ENCODE measurements around the gene ATAD3B.

Gene ATAD3B

DNA sequence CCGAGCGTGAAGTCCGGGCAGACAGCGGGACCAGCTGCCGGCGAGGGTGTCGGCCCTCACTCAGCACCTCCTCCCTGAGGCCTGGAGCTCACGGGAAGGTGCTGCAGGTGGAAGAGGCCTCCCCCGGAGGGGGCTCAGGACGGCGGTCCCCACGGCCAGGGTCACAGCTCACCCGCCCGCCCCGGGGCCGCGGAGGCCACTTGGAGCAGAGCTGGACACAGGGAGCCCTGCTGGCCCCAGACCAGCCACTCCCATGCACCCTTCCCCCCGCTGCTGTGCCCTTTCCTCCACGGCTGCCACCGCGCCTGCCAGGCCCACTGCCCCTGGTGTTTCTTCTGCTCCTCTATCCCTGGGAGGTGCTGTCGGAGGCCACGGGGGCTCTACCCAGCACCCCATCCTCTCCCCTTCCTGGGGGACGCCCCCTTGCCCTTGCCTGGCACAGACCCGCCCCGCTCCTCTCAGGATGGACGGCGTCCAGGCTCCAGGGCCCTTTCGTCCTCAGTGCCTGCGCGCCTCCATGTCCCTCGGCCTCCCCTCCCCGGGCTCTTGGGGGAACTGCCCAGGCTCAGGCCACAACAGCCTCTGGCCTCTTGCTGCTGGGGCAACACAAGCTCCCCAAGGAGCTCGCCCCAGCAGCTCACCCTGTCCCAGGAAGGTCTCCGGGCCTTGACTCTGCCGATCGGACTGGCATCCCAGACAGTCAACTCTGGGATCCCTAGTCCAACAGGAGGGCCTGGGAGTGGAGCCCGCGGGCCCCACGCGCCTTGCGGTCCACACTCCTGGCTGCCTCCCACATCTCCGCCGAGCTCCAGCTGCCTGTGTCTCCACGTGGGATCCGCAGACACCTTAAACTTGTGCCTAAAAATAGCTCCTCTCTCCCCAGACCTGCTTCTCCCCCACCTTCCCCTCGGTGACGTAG, 64.7 kb downstream of the ATAD3B start:
- no peak for DNase-seq

DNA sequence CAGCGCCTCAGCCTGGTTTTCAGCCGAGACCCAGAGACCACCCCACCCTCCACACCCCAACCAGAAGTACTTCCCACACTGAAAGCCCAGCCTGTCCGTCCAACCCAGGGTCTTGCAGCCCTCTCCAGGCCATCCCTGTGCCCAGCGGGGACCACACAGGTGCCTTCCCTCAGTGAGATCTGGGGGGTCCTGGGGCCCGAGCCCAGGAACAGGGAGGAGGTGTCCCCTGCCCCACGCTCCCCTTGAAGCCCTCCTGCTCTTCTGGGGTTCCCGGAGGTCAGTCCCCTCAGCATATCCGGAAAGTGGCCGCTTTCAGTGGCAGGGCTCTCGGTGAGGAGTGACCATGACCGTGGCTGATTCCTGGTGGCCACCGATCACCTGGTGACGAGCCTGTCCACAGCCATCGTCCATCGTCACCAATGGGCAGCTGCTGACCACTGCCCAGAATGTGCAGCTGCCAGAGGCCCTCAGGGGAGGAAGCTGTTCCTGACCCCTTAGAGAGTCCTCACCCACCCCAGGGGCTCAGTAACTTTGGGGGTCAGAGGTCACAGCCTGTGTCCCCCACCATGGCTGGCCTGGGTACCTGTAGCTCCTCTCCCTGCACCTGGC, 65.5 kb downstream of the ATAD3B start:
- DNase-seq = no peak

DNA sequence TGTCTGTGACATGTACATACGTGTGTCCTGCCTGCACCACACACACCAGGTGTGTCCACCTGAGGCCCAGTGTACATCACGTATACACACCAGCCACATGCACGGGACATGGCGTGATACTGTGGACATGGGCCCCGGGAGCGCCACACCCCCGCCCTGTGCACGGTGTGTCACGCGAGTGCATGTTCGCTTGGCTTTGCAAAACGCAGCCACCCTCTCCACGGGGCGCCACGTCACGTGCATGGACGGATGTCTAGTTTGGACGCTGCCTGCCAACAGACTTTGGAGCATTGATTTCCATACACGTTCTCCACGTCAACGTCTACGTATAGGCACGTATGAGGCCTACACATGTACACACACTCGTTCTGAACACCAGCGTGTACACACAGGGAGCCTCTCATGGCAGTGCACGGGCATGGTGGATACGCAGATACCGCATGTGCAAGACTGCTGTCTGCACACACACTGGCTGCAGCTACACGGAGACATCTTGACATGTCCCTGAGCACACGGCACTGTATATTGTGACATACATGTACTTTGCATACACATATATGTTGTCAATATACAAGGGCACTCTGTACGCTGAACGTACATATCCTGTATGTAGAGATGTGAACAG, 66.2 kb downstream of the ATAD3B start:
- DNase-seq = no peak

DNA sequence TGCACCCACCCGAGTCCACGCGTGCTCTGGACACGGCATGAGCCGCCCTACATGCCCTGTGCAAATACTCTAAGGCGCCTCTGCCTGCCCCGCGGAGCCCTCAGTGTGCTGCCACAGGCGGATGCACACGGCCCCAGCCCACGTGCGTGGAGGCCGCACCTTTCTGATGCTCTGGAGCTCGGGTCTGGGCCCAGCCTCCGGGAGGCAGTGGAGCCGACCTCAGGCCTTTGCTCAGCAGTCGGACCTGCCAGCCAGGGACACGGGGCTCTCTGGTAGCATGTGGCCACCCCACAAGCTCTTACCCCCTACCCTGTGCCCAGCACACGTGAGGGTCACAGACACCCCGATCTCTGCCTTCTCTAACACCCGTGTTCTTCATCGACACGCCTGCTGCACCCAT, 66.8 kb downstream of the ATAD3B start:
- no peak for DNase-seq

DNA sequence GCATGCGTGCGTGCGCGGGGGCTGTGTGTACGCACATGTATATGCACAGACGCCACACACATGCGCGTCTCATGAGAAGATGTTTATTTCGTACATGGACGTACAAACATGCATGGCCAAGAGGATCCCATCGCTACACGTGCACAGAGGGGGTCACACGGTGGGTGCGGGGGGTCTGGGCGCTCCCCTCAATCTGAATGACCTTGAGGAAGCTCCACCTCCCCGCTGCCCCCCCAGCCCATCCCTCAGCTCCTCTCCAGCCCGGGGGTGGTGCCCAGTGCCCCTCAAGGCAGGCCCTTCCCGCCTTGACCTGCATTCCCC, 67.4 kb downstream of the ATAD3B start:
- no peak for DNase-seq

DNA sequence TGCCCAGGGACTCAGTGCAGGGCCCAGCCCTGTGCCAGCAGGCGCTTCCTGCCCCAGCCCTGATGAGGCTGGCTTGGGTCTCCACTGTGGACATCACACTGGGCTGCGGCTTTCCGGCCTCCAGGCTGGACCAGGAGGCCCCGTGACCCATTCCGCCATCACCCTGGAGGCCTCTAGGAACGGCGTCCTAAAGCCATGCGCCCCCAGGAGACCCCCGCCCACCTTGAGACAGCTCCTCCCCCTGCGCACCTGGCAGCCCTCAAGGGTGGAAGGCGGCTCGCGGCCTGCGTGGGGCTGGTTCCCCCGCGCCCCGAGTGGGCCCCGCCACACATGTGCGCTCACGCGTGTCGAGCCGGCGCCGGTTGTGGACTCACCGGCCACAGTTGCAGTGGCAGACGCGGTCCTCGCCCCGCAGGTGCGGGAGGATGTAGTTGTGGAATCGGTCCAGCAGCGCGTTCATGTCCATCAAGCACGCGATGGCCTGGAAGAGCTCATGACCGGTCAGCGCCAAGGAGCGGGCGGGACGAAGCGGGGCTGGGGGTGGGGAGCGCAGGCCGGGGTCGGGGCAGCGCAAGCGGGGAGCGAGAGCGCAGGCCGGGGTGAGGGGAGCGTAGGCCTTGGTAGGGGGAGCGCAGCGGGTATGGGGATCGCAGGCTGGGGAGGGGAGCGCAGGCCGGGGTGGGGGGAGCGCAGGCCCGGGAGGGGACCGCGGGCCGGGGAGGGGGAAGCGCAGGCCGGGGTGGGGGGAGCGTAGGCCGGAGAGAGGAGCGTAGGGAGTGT, 67.9 kb downstream of the ATAD3B start:
- no peak for DNase-seq

DNA sequence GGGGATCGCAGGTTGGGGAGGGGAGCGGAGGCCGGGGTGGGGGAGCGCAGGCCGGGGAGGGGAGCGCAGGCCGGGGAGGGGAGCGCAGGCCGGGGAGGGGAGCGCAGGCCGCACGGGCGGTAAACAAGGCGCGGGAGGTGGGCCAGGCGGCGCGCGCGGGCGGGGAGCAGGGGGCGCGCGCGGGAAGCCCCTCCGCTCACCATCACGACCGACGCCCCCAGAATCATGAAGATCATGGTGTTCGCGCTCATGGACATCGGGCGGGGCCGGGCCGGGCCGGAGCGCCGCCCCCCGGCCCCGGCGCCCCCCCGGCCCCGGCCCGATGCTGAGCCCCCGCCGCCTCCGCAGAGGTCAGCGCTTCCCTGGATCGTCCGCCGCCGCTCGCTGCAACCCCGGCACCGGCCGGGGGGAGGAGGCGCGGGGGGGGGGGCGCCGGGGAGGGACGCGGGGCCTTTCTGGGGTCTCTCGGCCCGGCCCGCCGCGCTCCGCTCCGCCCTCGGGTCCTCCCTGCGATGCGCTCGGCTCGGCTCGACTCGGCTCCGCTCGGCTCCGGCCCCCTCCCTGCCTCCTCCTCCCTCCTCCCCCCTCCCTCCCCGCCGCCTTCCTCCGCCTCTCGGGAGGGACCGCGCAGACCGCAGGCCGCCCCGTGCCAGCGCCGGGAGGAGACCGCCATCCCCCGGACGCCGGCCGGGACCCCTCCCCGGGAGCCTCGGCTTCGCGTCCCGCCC, 68.7 kb downstream of the ATAD3B start, which contains the start of gene TMEM240:
Gene TMEM240, minus strand, starts transcription at position 535 of the 728 bp plus-strand sequence. Its CDS starts 278 bp downstream, at position 257.
- no peak for DNase-seq

DNA sequence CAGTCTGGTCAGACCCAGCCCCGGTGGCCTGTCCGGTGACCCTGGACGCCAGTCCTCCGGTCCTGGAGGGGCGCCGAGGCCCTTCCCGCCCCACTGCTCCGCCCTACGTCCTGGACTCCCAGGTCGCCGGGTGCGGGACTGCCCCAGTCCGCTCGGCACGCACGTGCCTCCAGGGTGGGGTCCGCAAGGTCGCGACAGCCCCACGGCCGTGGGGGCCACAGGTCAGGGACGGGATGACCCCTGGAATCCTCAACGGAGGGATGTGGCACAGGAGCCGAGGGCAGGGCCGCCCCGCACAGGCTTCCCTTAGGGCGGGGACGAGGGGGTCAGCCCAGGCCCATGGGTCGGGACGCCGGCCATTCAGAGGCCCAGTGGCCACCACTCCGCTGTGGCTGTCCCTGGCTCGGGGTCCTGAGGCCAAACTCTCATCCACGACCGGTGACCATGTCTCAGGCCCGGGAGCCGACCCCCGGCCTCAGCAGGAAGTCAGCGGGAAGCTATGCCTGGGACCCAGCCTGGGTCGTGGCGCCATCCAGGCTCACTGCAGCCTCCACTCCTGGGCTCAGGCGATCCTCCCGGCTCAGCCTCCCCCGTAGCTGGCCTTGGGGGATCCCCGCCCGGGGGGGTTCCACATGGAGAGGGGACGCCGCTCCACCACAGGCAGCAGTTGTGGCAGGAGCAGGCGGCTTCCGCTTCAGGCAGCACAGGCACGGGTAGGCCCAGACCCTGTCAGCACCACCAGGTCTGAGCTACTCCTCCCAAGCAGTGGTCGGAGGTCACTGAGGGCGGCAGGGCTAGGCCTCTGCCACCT, 69.5 kb downstream of the ATAD3B start:
- no peak for DNase-seq

DNA sequence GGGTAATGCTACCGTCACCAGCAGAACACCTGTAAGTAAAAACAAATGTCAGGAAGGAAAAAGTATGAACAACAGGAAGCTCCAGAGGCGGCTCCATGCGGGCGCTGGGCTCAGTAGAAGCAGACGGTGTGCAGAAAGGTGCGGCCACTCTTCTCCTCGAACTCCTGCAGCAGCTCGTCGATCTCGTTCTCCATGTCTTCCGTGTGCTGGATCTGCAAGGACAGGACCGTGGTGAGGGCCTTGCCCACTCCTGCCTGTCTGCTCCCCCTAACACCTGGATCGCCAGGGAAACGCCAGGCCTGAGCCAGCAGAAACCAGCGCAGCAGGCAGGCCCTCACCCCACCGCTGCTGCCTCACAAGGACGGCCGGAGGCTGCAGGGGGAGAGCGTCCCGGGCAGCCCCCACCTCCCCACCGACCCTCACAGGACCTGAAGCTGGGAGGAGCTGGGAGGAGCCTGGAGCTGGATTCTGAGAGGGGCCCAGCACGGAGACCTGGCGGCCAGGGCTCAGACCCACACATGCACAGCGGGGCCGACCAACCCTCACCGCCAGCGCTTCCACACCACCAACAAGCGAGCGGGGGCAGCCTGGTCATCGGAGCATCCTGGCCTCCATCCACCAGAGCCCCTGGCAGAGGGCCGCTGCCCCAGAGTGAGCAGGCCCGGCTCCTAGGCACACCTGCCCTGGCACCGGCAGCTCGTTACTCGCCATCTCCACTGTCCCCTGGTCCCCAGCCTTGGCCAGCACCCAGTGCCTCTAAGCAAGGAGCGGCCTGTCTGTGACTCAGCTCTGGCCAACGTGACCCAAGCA, 70.6 kb downstream of the ATAD3B start:
- no peak for DNase-seq

DNA sequence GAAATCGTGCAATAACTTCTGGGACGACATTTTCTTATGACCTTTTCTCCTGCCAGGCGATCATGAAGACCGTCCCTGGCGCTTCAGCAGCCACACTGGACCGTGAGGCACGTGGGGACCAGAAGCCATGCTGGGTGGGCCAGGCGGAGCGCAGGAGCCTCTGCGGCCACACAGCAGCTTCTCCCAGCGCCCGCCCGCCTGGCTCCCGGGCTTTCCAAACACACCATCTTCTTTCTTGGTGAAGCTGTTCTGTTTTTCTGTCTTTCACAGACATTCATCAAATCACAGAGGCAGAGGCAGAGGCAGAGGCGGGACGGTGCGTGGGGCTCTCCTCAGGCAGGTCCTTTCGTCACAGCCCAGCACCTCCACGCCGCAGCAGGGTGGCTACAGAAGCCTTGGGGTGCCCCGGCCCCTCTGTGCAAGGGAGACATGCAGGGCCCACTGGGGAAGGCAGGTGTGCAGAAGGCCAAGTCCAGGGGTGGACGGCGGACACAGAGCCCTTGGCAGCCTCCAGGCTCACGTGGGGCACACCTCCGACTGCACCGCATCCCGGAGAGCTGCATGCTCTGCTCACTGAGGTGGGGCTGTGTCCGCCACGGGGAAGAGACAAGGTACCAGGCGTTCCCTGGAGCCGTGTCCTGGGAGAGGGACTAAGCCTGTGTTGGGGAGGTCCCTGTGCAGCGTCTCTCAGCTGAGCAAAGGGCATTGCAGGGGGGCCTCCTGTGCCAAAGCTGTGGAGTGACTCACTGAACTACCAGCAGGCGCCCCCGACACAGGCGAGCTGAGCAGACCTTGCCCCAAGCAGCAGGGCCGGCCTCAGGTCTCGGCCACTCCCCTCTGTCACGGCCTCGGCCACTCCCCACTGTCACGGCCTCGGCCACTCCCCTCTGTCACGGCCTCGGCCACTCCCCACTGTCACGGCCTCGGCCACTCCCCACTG, 71.5 kb downstream of the ATAD3B start:
- no peak for DNase-seq

DNA sequence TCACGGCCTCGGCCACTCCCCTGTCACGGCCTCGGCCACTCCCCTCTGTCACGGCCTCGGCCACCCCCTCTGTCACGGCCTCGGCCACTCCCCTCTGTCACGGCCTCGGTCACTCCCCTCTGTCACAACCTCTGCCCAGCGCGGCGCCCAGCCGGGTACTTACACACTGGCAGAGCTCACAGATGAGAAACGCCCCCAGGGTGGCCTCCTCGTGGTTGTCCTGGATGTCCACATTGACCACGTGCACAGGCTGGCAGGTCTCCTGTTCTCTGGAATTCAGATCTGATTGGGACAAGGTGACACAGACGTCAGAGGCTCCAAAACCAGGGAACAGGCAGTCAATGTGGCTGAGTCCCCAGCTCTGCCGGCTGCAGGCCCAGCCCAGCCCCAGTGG, 72.1 kb downstream of the ATAD3B start:
- no peak for DNase-seq

DNA sequence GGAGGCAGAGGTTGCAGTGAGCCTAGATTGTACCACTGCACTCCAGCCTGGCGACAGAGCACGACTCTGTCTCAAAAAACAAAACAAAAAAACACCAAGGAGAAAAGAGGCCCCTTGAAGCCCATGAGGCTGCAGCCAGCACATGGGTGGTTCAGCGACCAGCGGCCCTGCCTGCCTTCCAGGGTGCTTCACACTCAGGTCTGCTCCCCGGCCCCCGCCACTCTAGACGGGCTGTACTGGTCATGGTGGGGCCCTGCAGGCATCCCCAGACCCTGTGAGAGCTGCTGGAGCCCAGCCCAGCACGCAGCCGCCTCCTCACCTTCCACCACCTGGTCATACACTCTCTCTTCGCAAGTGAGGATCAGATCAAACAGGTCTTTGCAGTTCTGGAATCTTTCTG, 73.0 kb downstream of the ATAD3B start:
- DNase-seq = no peak
